Measurements from ENCODE around the gene NPM1.
"Not testable (repeated sequence)": the region's sequence is repeated elsewhere in the genome, so short reads cannot be mapped to it uniquely, and the experiment has no call there.

Gene NPM1

GRCh38 chr5:171409164-171410136 is 21.8 kb downstream of the NPM1 start:
- H3K4me1 ChIP-seq (ENCODE audit: insufficient read depth, low read length), result no peaks in the 10 kb centered on the region
- H3K36me3 ChIP-seq (ENCODE audit: insufficient read depth, low read length), result peaks cover 85% of the 10 kb centered on the region

DNA sequence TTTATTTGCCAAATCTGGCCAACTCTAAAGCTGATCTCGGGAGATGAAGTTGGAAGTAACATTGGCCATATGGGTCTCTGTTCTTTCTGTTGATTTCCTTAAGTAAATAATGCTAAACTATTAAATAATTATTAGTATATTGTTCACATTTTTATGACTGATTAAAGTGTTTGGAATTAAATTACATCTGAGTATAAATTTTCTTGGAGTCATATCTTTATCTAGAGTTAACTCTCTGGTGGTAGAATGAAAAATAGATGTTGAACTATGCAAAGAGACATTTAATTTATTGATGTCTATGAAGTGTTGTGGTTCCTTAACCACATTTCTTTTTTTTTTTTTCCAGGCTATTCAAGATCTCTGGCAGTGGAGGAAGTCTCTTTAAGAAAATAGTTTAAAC is 22.5 kb downstream of the NPM1 start:
- peaks cover 79% of the 10 kb centered on the region for H3K36me3 ChIP-seq (ENCODE audit: insufficient read depth, low read length)
- no peak overlapping the region for H3K4me3 ChIP-seq (ENCODE audit: low read length)
- no peaks in the 10 kb centered on the region for H3K9me3 ChIP-seq (ENCODE audit: low read length)
- H3K4me1 ChIP-seq (ENCODE audit: insufficient read depth, low read length), result no peaks in the 10 kb centered on the region
- H3K27me3 ChIP-seq (ENCODE audit: insufficient read depth, low read length), result no peaks in the 10 kb centered on the region
- H2AFZ ChIP-seq (ENCODE audit: low read depth, low read length), result no peak overlapping the region

More at GRCh38 chr5:171409164-171410136, 21.8 kb downstream of the NPM1 start:
- Histone ChIP-seq H2AFZ (ENCODE audit: low read depth, low read length) (no peak overlapping the region), H3K4me3 (ENCODE audit: low read length) (no peak overlapping the region), H3K27me3 (ENCODE audit: insufficient read depth, low read length) (no peaks in the 10 kb centered on the region), H3K9me3 (ENCODE audit: low read length) (no peaks in the 10 kb centered on the region)

GRCh38 chr5:171412186-171412585 is 24.5 kb downstream of the NPM1 start:
- no peak overlapping the region for H2AFZ ChIP-seq (ENCODE audit: low read depth, low read length)
- H3K36me3 ChIP-seq (ENCODE audit: insufficient read depth, low read length), result peaks cover 59% of the 10 kb centered on the region

GRCh38 chr5:171413153-171413910 is 25.7 kb downstream of the NPM1 start:
- Histone ChIP-seq H3K36me3 (ENCODE audit: insufficient read depth, low read length) (peaks cover 47% of the 10 kb centered on the region), H3K27me3 (ENCODE audit: insufficient read depth, low read length) (no peaks in the 10 kb centered on the region), H3K4me3 (ENCODE audit: low read length) (no peak overlapping the region), H3K9me3 (ENCODE audit: low read length) (no peaks in the 10 kb centered on the region), H3K4me1 (ENCODE audit: insufficient read depth, low read length) (peaks cover under 1% of the 10 kb centered on the region), H2AFZ (ENCODE audit: low read depth, low read length) (no peak overlapping the region)

More at GRCh38 chr5:171412186-171412585, 24.5 kb downstream of the NPM1 start:
- Histone ChIP-seq H3K4me1 (ENCODE audit: insufficient read depth, low read length) (no peaks in the 10 kb centered on the region), H3K27me3 (ENCODE audit: insufficient read depth, low read length) (no peaks in the 10 kb centered on the region), H3K4me3 (ENCODE audit: low read length) (no peak overlapping the region), H3K9me3 (ENCODE audit: low read length) (no peaks in the 10 kb centered on the region)

DNA sequence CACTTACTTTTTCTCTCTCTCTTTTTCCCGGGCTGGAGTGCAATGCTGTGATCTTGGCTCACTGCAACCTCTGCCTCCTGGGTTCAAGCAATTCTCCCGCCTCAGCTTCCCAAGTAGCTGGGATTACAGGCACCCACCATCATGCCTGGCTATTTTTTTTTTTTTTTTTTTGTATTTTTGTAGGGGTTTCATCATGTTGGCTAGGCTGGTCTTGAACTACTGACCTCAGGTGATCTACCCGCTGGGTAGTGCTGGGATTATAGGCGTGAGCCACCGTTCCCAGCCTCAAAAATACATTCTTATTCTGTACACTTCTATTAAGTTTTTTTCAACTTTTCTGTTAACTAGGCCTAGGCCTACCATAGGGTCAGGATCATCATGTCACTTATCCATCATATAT is 26.3 kb downstream of the NPM1 start:
- H2AFZ ChIP-seq (ENCODE audit: low read depth, low read length); H3K9me3 ChIP-seq (ENCODE audit: low read length); H3K4me3 ChIP-seq (ENCODE audit: low read length); H3K4me1 ChIP-seq (ENCODE audit: insufficient read depth, low read length); H3K27me3 ChIP-seq (ENCODE audit: insufficient read depth, low read length): not testable (repeated sequence)
- H3K36me3 ChIP-seq (ENCODE audit: insufficient read depth, low read length), result peaks cover 41% of the 10 kb centered on the region

DNA sequence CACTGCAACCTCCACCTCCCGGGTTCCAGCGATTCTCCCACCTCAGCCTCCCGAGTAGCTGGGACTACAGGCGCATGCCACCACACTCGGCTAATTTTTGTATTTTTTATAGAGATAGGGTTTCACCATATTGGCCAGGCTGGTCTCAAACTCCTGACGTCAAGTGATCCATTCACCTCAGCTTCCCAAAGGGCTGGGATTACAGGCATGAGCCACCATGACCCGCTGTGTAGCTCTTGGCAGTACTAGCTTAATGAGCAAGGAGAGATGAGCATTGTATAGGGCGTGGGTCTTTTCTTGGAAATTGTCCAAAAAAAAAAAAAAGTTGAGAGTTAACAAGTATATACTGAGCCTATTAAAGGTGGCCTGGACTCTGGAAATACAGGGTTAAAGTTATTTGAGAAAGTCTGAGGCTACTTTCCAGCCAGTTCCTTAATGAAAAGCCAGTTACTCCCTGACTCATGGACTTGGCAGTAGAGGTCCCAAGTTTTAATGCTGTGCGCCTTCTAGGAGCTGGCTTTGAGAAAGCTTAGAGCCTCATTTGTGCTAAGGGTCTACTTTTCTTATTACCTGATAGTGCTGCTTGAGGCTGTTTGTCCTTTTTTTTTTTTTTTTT is 27.6 kb downstream of the NPM1 start:
- Histone ChIP-seq H2AFZ (ENCODE audit: low read depth, low read length) (no peak overlapping the region), H3K4me1 (ENCODE audit: insufficient read depth, low read length) (peaks cover 7% of the 10 kb centered on the region), H3K9me3 (ENCODE audit: low read length) (no peaks in the 10 kb centered on the region), H3K36me3 (ENCODE audit: insufficient read depth, low read length) (peaks cover 29% of the 10 kb centered on the region), H3K4me3 (ENCODE audit: low read length) (no peak overlapping the region), H3K27me3 (ENCODE audit: insufficient read depth, low read length) (no peaks in the 10 kb centered on the region)

GRCh38 chr5:171416160-171417049 is 28.8 kb downstream of the NPM1 start:
- H3K4me1 ChIP-seq (ENCODE audit: insufficient read depth, low read length), result peaks cover 7% of the 10 kb centered on the region
- no peak overlapping the region for H3K4me3 ChIP-seq (ENCODE audit: low read length)
- H3K9me3 ChIP-seq (ENCODE audit: low read length), result no peaks in the 10 kb centered on the region
- no peak overlapping the region for H2AFZ ChIP-seq (ENCODE audit: low read depth, low read length)
- H3K27me3 ChIP-seq (ENCODE audit: insufficient read depth, low read length), result peaks cover 2% of the 10 kb centered on the region
- H3K36me3 ChIP-seq (ENCODE audit: insufficient read depth, low read length), result peaks cover 22% of the 10 kb centered on the region

GRCh38 chr5:171418316-171418981 is 30.8 kb downstream of the NPM1 start:
- H3K36me3 ChIP-seq (ENCODE audit: insufficient read depth, low read length), result peaks cover 2% of the 10 kb centered on the region
- peaks cover 2% of the 10 kb centered on the region for H3K27me3 ChIP-seq (ENCODE audit: insufficient read depth, low read length)
- H3K4me3 ChIP-seq (ENCODE audit: low read length), result peak overlapping the region; percentile 50
- no peak overlapping the region for H2AFZ ChIP-seq (ENCODE audit: low read depth, low read length)
- no peaks in the 10 kb centered on the region for H3K9me3 ChIP-seq (ENCODE audit: low read length)
- peaks cover 13% of the 10 kb centered on the region for H3K4me1 ChIP-seq (ENCODE audit: insufficient read depth, low read length)

- Histone ChIP-seq H3K27me3 (ENCODE audit: insufficient read depth, low read length) (peaks cover 2% of the 10 kb centered on the region), H3K36me3 (ENCODE audit: insufficient read depth, low read length) (no peaks in the 10 kb centered on the region), H3K4me1 (ENCODE audit: insufficient read depth, low read length) (peaks cover 15% of the 10 kb centered on the region), H3K9me3 (ENCODE audit: low read length) (no peaks in the 10 kb centered on the region), H2AFZ (ENCODE audit: low read depth, low read length) (peak within 1 kb of the TSS; percentile 20), H3K4me3 (ENCODE audit: low read length) (peak within 1 kb of the TSS; percentile 50)
These were observed 31.5 kb downstream of the NPM1 start, which contains the start of gene FGF18 for GRCh38 chr5:171418982-171419687. Gene FGF18 (plus strand): TSS chr5:171419647. CDS start chr5:171420200, 553 bp downstream.

GRCh38 chr5:171419688-171420430 is 32.2 kb downstream of the NPM1 start:
- no peaks in the 10 kb centered on the region for H3K36me3 ChIP-seq (ENCODE audit: insufficient read depth, low read length)
- peak overlapping the region; percentile 13 for H2AFZ ChIP-seq (ENCODE audit: low read depth, low read length)
- peak overlapping the region; percentile 50 for H3K4me3 ChIP-seq (ENCODE audit: low read length)
- no peaks in the 10 kb centered on the region for H3K9me3 ChIP-seq (ENCODE audit: low read length)
- peaks cover 15% of the 10 kb centered on the region for H3K4me1 ChIP-seq (ENCODE audit: insufficient read depth, low read length)
- H3K27me3 ChIP-seq (ENCODE audit: insufficient read depth, low read length), result peaks cover 2% of the 10 kb centered on the region

Data from neuron (in vitro differentiated cells).